Measurements from ENCODE around the gene RAD23A.

Gene RAD23A

DNA sequence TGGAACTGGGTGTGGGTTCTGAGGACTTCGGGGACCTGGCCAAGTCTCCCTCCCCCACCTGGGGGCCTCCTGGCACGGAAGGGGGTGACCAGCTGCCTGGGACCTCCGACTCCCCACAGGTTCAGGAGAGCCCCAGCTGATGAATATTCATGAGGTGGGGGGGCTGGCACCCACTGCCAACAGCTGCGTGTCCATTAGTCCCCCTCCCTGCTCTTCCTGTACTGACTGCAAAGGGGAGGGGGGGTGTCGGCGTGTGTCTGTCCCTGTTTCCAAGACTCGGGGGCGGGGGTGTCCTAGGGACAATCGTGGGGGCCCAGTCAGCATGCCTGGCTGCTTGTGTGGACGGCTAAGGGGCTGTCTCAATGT, 39.0 kb downstream of the RAD23A start:
- DNase-seq (ENCODE audit: low spot score) = peak; percentile 78

GRCh38 chr19:12985049-12985776, 39.6 kb downstream of the RAD23A start:
- peak; percentile 95 for DNase-seq (ENCODE audit: low spot score)

DNA sequence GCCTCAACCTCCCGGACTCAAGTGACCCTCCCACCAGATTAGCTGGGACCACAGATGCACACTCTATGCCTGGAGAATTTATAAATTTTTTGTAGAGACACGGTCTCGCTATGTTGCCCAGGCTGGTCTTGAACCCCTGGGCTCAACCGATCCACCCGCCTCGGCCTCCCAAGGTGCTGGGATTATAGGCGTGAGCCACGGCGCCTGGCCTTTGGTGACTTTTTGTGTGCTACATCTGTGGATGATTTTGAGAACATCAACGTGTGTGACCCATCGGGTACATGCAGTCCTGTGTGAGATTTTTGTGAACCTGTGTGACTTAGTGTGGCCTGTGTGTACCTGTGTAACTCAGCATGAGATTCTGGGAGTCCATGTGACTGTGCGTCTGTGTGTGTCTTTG, 41.1 kb downstream of the RAD23A start:
- no peak for DNase-seq (ENCODE audit: low spot score)

- no peak for DNase-seq (ENCODE audit: low spot score)
Observed at GRCh38 chr19:12987190-12987589, 41.5 kb downstream of the RAD23A start.

- DNase-seq (ENCODE audit: low spot score) = no peak
Observed at GRCh38 chr19:12987781-12988180, 42.1 kb downstream of the RAD23A start.

GRCh38 chr19:12990431-12990830, 44.8 kb downstream of the RAD23A start:
- DNase-seq (ENCODE audit: low spot score) = no peak

- no peak for DNase-seq (ENCODE audit: low spot score)
Observed at GRCh38 chr19:12990853-12991252, 45.2 kb downstream of the RAD23A start.

DNA sequence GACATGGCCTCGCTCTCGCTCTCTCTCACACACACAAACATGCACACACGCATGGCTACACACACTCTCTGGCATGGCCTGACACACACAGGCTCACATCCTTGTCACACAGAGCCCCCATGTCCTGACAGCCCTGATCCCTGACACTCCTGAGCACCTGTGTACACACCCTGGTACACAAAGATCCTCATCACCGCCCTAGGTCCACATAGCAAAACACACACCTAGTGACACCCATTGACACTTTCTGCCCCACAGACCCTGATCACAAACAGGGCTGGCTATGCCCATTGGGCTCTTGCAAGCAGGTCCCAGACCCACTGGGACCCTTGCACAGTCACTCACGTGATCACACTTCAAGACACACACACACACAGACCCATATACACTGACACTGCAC, 45.6 kb downstream of the RAD23A start:
- DNase-seq (ENCODE audit: low spot score) = no peak

GRCh38 chr19:12992729-12993128, 47.1 kb downstream of the RAD23A start:
- no peak for DNase-seq (ENCODE audit: low spot score)

DNA sequence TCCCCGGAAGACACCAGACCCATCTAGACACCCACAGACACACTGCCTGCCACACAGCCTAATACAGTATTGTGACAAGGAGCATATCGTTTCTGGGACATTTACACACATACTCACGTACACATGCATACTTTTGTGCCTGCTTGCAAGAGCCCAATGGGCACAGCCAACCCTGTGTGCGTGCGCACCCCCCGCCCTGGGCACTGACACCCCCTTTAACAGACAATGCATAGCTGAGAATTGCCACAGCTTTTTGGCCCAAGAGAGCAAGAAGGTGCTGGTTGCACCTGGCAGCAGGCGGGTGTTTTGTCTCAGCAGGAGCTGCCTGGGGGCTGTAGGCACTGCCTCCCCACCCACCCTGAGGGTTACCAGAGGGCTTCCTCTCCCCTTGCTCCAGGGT, 47.9 kb downstream of the RAD23A start:
- no peak for DNase-seq (ENCODE audit: low spot score)

DNA sequence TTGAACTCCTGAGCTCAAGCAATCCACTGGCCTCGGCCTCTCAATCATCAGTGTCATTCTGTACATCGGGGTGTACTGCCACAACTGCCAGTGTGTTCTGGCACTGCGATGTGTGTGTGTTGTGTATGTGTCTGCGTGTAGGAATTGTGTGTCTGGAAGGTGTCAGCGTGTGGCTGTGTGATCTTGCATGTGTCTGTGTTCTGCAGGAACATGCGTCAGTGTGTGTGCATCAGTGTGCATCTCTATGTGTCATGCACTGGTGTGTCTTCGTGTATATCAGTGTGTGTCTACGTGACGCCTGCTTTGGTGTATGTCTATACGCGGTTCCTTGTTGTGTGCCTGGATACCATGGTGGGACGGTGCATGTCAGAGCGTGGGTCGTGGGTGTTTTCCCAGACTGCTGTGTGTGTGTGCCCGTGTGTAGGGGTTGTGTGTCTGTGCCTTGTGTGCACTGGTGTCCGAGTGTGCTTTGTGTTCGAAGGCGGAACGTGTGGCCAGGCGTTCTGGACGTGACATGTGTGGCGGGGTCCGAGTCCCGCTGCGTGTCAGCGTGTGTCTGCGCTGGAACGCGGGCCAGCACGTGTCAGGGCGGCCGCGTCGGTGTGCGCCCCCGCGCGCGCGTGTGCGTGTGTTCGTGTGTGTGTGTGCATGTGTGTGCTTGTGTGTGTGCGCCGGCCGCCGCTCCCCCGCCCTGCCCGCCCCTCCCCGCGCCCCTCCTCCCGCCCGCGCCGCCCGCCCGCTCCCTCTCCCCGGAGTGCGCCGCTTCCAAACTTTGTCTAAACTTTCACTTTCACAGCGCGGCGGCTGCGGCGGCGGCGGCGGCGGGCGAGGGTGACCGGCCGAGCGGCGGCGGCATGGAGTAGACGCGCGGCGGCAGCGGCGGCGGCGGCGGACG, 49.3 kb downstream of the RAD23A start, which contains the start of gene NFIX:
TSS of gene NFIX (plus strand) at position 775 of the 895 bp plus-strand sequence. CDS start 363 bp downstream, outside the sequence.
- DNase-seq (ENCODE audit: low spot score) = no peak

DNA sequence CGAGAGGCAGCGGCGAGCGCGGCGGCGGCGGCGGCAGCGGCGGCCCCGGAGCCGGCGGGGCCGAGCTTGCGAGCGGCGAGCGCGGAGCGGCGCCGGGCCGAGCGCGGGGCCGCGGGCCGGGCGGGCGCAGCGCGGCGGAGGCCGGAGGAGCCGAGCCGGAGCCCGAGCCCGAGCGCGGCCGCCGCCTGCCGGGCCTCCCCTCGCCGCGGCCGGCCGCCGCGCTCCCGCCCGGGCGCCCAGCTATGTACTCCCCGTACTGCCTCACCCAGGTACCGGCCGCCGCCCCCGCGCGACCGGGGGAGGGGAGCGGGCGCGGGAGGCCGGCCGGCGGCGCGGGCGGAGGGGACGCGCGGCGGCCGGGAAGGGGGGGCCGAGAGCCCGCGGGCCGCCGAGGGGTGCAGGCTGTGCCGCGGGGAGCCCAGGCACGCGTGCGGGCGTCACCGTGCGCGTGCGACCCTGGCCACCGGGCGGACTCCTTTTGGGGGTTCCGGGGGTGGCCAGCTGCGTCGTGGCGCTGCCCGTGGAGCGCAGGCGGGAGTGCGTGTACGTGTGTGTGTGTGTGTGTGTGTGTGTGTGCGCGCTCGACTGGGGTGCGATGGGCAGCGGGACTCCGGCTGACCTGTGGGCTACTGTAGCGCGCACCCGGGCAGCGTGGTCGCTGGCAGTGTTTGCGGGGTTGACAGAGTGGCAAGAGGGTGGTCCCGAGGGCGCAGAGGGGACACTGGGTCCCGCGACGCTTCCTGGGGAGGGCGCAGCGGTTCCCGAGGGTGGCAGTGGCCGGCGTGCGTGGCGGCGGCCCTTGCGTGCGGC, 50.1 kb downstream of the RAD23A start:
- no peak for DNase-seq (ENCODE audit: low spot score)

- no peak for DNase-seq (ENCODE audit: low spot score)
Observed at GRCh38 chr19:12996406-12997094, 50.9 kb downstream of the RAD23A start.

GRCh38 chr19:12997179-12997966, 51.7 kb downstream of the RAD23A start:
- DNase-seq (ENCODE audit: low spot score) = no peak

DNA sequence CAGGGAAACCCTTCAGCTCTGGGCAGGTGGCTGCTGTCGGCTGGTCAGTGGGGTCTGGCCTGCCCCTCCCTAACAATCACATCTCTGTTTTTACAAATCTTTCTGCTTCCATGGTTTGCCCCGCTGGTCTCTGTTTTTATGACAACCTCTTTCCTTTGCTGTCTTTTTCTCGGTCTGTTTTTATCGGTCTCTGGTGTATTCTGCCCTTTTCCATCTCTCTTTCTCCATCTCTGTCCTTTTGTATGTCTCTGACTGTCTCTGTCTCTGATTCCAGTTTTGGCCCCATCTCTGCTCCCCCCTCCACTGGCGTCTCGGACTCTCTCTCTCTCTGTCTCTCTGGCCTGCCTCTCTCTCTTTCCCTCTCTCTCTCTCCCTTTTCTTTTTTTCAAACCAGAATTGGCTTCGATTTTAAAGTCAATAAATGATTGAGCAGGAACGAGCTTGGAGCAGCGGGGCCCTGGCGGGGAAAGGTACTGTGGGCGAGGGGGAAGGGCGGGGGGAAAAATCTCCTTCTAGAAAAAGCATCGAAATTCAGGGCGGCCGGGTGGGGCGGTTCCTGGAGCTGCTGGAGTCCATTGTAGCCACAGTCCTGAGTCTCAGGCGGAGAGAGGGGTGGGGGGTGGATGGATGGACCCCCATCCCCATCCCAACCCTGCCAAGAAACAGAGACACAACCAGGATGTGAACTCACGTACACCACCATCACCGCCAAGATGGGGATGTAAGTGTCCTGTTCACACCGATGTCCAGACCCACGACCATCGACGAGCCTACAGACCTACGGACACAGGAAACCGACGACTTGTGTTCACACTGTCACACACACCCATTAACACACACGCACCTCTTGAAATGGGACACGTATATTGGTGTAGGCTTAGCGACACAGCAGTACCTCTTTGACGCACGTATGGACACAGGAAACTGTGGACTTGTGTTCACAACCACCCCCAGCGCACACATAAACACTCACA, 52.6 kb downstream of the RAD23A start:
- no peak for DNase-seq (ENCODE audit: low spot score)

DNA sequence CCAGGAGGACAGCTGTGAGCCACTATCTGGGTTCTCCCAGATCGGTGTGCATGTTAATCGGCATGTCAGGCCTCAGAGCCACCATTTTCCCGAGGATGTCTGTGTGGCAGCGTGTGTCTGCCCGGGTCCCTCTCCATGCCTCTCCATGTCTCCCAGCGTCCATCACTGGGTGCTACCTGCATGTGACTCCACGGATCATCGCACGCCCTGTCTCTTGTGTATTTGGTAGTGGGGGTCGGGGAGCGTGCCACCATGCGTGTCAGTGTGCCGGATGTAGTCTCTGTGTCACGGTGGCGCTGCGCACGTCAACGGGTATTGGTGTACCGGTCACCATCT, 55.5 kb downstream of the RAD23A start:
- no peak for DNase-seq (ENCODE audit: low spot score)

- DNase-seq (ENCODE audit: low spot score) = peak; percentile 94
Observed at GRCh38 chr19:13001502-13002165, 56.0 kb downstream of the RAD23A start.

DNA sequence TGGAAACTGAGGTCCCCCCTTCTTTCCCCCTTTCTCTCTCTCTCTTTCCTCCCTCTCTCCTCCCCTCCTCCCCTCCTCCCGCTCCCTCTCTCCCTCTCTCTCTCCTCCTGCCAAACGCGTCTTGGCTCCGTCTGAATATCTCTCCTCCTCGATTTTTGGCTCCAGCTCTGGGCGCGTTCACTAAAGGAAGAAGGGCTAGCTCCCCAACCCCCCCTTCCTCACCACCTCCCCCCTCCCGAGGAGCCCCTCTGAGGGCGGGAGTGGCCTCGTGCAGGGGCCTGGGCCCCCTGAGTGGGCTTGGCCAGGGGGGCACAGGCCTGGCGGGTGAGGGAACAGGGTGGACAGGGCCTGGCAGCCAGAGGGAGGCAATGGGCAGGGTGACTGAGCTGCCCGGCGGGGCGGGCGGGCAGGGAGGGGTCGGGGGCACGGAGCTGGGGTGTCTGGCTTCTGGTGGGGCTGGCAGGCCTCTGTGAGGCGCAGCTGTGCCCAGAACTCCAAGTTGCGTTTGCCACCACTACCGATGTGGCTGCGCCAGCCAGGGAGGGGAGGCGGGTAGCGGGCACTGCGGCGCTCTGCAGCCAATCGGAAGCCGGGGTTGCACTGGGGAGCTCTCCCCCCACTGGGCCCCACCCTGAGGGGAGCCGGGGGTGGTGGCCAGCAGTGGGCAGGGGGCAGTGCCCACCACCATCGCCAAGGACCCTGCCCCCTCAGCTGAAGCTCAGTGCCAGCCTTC, 56.7 kb downstream of the RAD23A start:
- peak; percentile 97 for DNase-seq (ENCODE audit: low spot score)

DNA sequence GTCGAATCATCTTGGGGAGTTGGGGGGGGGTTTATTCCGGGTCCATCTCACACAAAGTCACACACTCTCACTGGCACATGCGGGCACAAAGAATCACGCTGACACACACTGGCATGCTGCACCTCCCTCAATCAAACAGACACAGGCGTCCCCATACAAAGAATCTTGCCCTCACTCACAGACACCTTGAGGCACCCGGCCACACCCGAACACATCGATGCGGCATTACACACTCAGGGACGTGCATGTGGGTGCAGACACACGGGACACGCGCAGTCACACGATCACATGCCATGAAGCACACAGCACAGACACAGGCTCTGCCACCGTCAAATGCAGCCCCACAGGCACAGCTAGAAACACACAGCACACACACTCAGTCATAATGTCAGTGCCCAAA, 57.4 kb downstream of the RAD23A start:
- DNase-seq (ENCODE audit: low spot score) = peak; percentile 56

Data from globus pallidus (tissue), 1 donor.